Caco-2 (cell line): ENCODE results near the gene DTL. TPM values are rescaled to one million over a fixed set of nuclear protein-coding genes. Genes with fewer than 3 reads are reported as not detected.

Source experiments
- BruUV-seq: library from RNA; stranded (reverse); fragments of 400-500 nt; replicated peaks from 2 replicates; lab custom pipeline; 2021; lab: Mats Ljungman, UMichigan
- CTCF ChIA-PET: fragments of 300-600 bp; sonication (Branson Sonifier 250); formaldehyde crosslinking; loops from one replicate; lab custom pipeline; 2022; ENCODE audit warnings: antibody characterized with exemption; lab: Charles Lee
- POLR2A ChIA-PET: fragments of 300-600 bp; sonication (Branson Sonifier 250); formaldehyde crosslinking; loops from one replicate; lab custom pipeline; 2022; ENCODE audit warnings: antibody characterized with exemption; lab: Charles Lee
- DNase-seq, 2 experiments: peaks; one replicate each; pipeline versions ENCODE4 v3.0.0 to v3.0.0-alpha.2; 2020 to 2022
- H3K27me3 ChIP-seq: replicated peaks from 2 replicates; pipeline ENCODE4 v1.6.0; 2011; ENCODE audit warnings: low read length; ENCODE audit not compliant: control insufficient read depth, insufficient read depth
- H3K36me3 ChIP-seq: 2 replicates; pipeline ENCODE4 v1.5.1; 2011; ENCODE audit warnings: low read length; ENCODE audit not compliant: control insufficient read depth, insufficient read depth
- H3K4me1 ChIP-seq: fragments of 250-450 bp; sonication (Bioruptor Pico); 2 replicates; pipeline ENCODE4 v1.5.1; 2020; ENCODE audit warnings: mild to moderate bottlenecking
- H3K4me3 ChIP-seq: 2 replicates; pipeline ENCODE4 v1.5.1; 2011; ENCODE audit warnings: low read depth, mild to moderate bottlenecking, control low read depth, low read length
- H3K9me3 ChIP-seq: fragments of 250-450 bp; sonication (Bioruptor Pico); 2 replicates; pipeline ENCODE4 v1.5.1; 2020; ENCODE audit warnings: mild to moderate bottlenecking, moderate library complexity
- H3K27ac Mint-ChIP-seq: one replicate; pipeline ENCODE4 v1.8.0; 2022; ENCODE audit warnings: mixed read lengths; ENCODE audit not compliant: unreplicated experiment
- H3K27me3 Mint-ChIP-seq: one replicate; pipeline ENCODE4 v1.8.0; 2022; ENCODE audit warnings: mixed read lengths; ENCODE audit not compliant: insufficient read depth, unreplicated experiment
- H3K36me3 Mint-ChIP-seq: one replicate; pipeline ENCODE4 v1.8.0; 2022; ENCODE audit warnings: mild to moderate bottlenecking, mixed read lengths; ENCODE audit not compliant: insufficient read depth, unreplicated experiment
- H3K4me1 Mint-ChIP-seq: one replicate; pipeline ENCODE4 v1.8.0; 2022; ENCODE audit warnings: low read depth, mixed read lengths; ENCODE audit not compliant: unreplicated experiment
- H3K4me3 Mint-ChIP-seq: one replicate; pipeline ENCODE4 v1.8.0; 2022; ENCODE audit warnings: mild to moderate bottlenecking, moderate library complexity, mixed read lengths; ENCODE audit not compliant: unreplicated experiment
- H3K9me3 Mint-ChIP-seq: one replicate; pipeline ENCODE4 v1.8.0; 2022; ENCODE audit warnings: mixed read lengths; ENCODE audit not compliant: unreplicated experiment
- intact Hi-C: fragments of 100-400 bp; cut with micrococcal nuclease; formaldehyde crosslinking; loops from one replicate; pipeline ENCODE4 v1.10.0; 2022; ENCODE audit not compliant: unreplicated experiment
- total RNA-seq: library from RNA; stranded (reverse); gene quantifications from 2 replicates; pipeline ENCODE4 v1.2.3, GENCODE V29; 2022
- TF ChIP-seq, protein P1 (sequence below), 2 experiments: fragments of 200-600 bp in 1 of 2; IDR thresholded peaks; 1 replicate in 1 of 2; 2 replicates in 1 of 2; pipeline versions ENCODE4 v1.5.1 to v1.8.0; 2011 to 2022; ENCODE audit warnings: antibody characterized with exemption in 1 of 2, control low read depth in 1 of 2, inconsistent platforms in 1 of 2, low read depth in 1 of 2, low read length in 1 of 2, mild to moderate bottlenecking in 1 of 2, moderate library complexity in 1 of 2; ENCODE audit not compliant: insufficient read depth in 1 of 2, severe bottlenecking in 1 of 2, unreplicated experiment in 1 of 2

DTL gene
- total RNA-seq, 1 experiment from 2014 or later, result 20.3 TPM

GRCh38 chr1:212135166-212135565 lies 99.6 kb downstream of the DTL start:
- H3K9me3 Mint-ChIP-seq, result peaks cover 19% of the 10 kb centered on the region
- H3K36me3 Mint-ChIP-seq, result peaks cover 6% of the 10 kb centered on the region
- no peak for DNase-seq
- H3K27ac Mint-ChIP-seq, result no peak overlapping the region
- TF ChIP-seq, protein P1, sequence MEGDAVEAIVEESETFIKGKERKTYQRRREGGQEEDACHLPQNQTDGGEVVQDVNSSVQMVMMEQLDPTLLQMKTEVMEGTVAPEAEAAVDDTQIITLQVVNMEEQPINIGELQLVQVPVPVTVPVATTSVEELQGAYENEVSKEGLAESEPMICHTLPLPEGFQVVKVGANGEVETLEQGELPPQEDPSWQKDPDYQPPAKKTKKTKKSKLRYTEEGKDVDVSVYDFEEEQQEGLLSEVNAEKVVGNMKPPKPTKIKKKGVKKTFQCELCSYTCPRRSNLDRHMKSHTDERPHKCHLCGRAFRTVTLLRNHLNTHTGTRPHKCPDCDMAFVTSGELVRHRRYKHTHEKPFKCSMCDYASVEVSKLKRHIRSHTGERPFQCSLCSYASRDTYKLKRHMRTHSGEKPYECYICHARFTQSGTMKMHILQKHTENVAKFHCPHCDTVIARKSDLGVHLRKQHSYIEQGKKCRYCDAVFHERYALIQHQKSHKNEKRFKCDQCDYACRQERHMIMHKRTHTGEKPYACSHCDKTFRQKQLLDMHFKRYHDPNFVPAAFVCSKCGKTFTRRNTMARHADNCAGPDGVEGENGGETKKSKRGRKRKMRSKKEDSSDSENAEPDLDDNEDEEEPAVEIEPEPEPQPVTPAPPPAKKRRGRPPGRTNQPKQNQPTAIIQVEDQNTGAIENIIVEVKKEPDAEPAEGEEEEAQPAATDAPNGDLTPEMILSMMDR (IDR thresholded peaks at IDR 0.05; ENCODE audit: insufficient read depth in 1 of 2, low read depth in 1 of 2, low read length in 1 of 2, severe bottlenecking in 1 of 2, unreplicated experiment in 1 of 2), result no peak
- no peaks in the 10 kb centered on the region for H3K4me1 Mint-ChIP-seq
- no peaks in the 10 kb centered on the region for H3K27me3 Mint-ChIP-seq
- Histone ChIP-seq H3K4me3 (no peak overlapping the region), H3K4me1 (no peaks in the 10 kb centered on the region), H3K36me3 (no peaks in the 10 kb centered on the region), H3K9me3 (no peaks in the 10 kb centered on the region), H3K27me3 (no peaks in the 10 kb centered on the region)
- ChIA-PET POLR2A (no interaction called here), CTCF (no interaction called here)
- intact Hi-C loops, result no loop called here
- BruUV-seq, result no TSS peak
- no peak overlapping the region for H3K4me3 Mint-ChIP-seq

- H3K4me1 ChIP-seq, result no peaks in the 10 kb centered on the region
- no peak overlapping the region for H3K4me3 ChIP-seq
- H3K9me3 ChIP-seq, result no peaks in the 10 kb centered on the region
- no TSS peak for BruUV-seq
- POLR2A ChIA-PET, result no interaction called here
- intact Hi-C loops, result no loop called here
- TF ChIP-seq, protein P1 (IDR thresholded peaks at IDR 0.05; ENCODE audit: insufficient read depth in 1 of 2, low read depth in 1 of 2, low read length in 1 of 2, severe bottlenecking in 1 of 2, unreplicated experiment in 1 of 2), result no peak
- H3K27me3 ChIP-seq, result no peaks in the 10 kb centered on the region
- no peaks in the 10 kb centered on the region for H3K4me1 Mint-ChIP-seq
- H3K36me3 Mint-ChIP-seq, result no peaks in the 10 kb centered on the region
- H3K27ac Mint-ChIP-seq, result no peak overlapping the region
- peaks cover 19% of the 10 kb centered on the region for H3K9me3 Mint-ChIP-seq
- no peak for DNase-seq
- no peaks in the 10 kb centered on the region for H3K36me3 ChIP-seq
- CTCF ChIA-PET, result no interaction called here
- no peak overlapping the region for H3K4me3 Mint-ChIP-seq
- H3K27me3 Mint-ChIP-seq, result no peaks in the 10 kb centered on the region
These were observed 102.3 kb downstream of the DTL start for GRCh38 chr1:212137854-212138253.

DNA sequence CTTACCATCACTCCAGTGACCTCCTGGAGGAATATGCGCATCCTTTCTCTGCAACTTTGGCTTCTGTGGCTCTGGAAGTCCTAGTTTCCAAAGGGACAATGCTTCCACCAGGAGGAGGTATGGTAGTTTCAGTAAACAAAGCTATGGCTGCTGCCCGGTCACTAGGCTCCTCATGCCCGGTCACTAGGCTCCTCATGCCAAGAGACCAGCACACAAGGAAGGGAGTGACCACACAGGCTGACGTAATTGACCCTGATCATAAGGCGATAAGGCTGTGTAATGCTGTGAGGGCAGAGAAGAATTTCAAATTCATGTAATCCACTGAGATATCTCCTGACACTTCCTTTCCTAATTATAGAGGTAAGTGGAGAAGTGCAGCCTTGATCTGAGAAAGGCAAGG lies 102.9 kb downstream of the DTL start:
- Histone ChIP-seq H3K36me3 (no peaks in the 10 kb centered on the region), H3K27me3 (no peaks in the 10 kb centered on the region), H3K9me3 (no peaks in the 10 kb centered on the region), H3K4me1 (no peaks in the 10 kb centered on the region), H3K4me3 (no peak overlapping the region)
- H3K27ac Mint-ChIP-seq, result no peak overlapping the region
- no peak overlapping the region for H3K4me3 Mint-ChIP-seq
- peaks cover 19% of the 10 kb centered on the region for H3K9me3 Mint-ChIP-seq
- intact Hi-C loops, result no loop called here
- no peaks in the 10 kb centered on the region for H3K4me1 Mint-ChIP-seq
- POLR2A ChIA-PET, result no interaction called here
- no TSS peak for BruUV-seq
- no peaks in the 10 kb centered on the region for H3K27me3 Mint-ChIP-seq
- DNase-seq, result no peak
- CTCF ChIA-PET, result interaction anchor here (0.5 kb wide), 1 partner anchor 12 kb away, joined by 6 read pairs; no protein-coding TSS in a partner anchor
- TF ChIP-seq, protein P1 (IDR thresholded peaks at IDR 0.05; ENCODE audit: insufficient read depth in 1 of 2, low read depth in 1 of 2, low read length in 1 of 2, severe bottlenecking in 1 of 2, unreplicated experiment in 1 of 2), result no peak
- H3K36me3 Mint-ChIP-seq, result no peaks in the 10 kb centered on the region
